ENCODE results near the gene VAT1L.

DNA sequence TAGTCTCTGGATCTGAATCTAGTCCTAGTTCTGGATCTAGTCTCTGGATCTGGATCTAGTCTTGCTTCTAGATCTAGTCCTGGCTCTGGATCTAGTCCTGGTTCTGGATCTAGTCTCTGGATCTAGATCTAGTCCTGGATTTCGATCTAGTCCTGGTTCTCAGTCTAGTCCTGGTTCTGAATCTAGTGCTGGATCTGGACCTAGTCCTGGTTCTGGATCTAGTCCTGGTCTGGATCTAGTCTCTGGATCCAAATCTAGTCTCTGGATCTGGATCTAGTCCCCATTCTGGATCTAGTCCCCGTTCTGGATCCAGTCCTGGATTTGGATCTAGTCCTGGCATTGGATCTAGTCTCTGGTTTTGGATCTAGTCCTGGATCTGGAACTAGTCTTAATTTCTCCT lies 29.9 kb upstream of the VAT1L start:
- TF ChIP-seq, protein P1, sequence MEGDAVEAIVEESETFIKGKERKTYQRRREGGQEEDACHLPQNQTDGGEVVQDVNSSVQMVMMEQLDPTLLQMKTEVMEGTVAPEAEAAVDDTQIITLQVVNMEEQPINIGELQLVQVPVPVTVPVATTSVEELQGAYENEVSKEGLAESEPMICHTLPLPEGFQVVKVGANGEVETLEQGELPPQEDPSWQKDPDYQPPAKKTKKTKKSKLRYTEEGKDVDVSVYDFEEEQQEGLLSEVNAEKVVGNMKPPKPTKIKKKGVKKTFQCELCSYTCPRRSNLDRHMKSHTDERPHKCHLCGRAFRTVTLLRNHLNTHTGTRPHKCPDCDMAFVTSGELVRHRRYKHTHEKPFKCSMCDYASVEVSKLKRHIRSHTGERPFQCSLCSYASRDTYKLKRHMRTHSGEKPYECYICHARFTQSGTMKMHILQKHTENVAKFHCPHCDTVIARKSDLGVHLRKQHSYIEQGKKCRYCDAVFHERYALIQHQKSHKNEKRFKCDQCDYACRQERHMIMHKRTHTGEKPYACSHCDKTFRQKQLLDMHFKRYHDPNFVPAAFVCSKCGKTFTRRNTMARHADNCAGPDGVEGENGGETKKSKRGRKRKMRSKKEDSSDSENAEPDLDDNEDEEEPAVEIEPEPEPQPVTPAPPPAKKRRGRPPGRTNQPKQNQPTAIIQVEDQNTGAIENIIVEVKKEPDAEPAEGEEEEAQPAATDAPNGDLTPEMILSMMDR (IDR thresholded peaks at IDR 0.05) = no peak
- TF ChIP-seq POLR2A (IDR thresholded peaks at IDR 0.05) = no peak
- TF ChIP-seq POLR2AphosphoS5 (IDR thresholded peaks at IDR 0.05; ENCODE audit: insufficient read depth in 1 of 2, low read depth in 1 of 2) = no peak

All from vagina (tissue), 2 donors.